Osteoblast (primary cell): ENCODE results near the gene ADCY10. TPM values are rescaled to one million over a fixed set of nuclear protein-coding genes. Genes with fewer than 3 reads are reported as not detected.

ENCODE experiments used
- DNase-seq: peaks from one replicate; pipeline ENCODE4 v3.0.0; 2011; ENCODE audit warnings: low spot score, mixed read lengths; ENCODE audit not compliant: insufficient read length; ENCODE audit errors: missing footprints
- H2AFZ ChIP-seq: 2 replicates; pipeline ENCODE4 v1.6.0; 2011; ENCODE audit warnings: mild to moderate bottlenecking, low read length
- H3K27ac ChIP-seq: 2 replicates; pipeline ENCODE4 v1.5.1; 2011; ENCODE audit warnings: mild to moderate bottlenecking, low read depth, low read length, moderate library complexity
- H3K27me3 ChIP-seq: 2 replicates; pipeline ENCODE4 v1.6.0; 2012; ENCODE audit warnings: mild to moderate bottlenecking, control low read depth, inconsistent platforms, low read length, moderate library complexity; ENCODE audit not compliant: insufficient read depth
- H3K36me3 ChIP-seq: 2 replicates; pipeline ENCODE4 v1.5.1; 2011; ENCODE audit warnings: mild to moderate bottlenecking, low read length, control low read depth, moderate library complexity; ENCODE audit not compliant: insufficient read depth
- H3K4me1 ChIP-seq: 2 replicates; pipeline ENCODE4 v1.5.1; 2011; ENCODE audit warnings: mild to moderate bottlenecking, low read length, control low read depth, moderate library complexity; ENCODE audit not compliant: insufficient read depth
- H3K4me2 ChIP-seq: 2 replicates; pipeline ENCODE4 v1.6.0; 2011; ENCODE audit warnings: mild to moderate bottlenecking, low read length; ENCODE audit not compliant: insufficient read depth
- H3K4me3 ChIP-seq: fragments of 200-600 bp; sonication (generic); 3 replicates; pipeline ENCODE4 v1.5.1; 2012; ENCODE audit warnings: mild to moderate bottlenecking, low read length, inconsistent platforms; ENCODE audit not compliant: insufficient read depth
- H3K79me2 ChIP-seq: 2 replicates; pipeline ENCODE4 v1.6.0; 2012; ENCODE audit warnings: mild to moderate bottlenecking, low read length, control low read depth, inconsistent platforms; ENCODE audit not compliant: insufficient read depth
- H3K9me3 ChIP-seq: 2 replicates; pipeline ENCODE4 v1.5.1; 2011; ENCODE audit warnings: low read depth, low read length, control low read depth
- H4K20me1 ChIP-seq: 2 replicates; pipeline ENCODE4 v1.6.0; 2012; ENCODE audit warnings: mild to moderate bottlenecking, low read length, control low read depth; ENCODE audit not compliant: insufficient read depth
- total RNA-seq: library from RNA; depleted of rRNA; stranded (reverse); fragments of >200 nt; gene quantifications from 2 replicates; pipeline ENCODE4 v1.2.3, GENCODE V29; 2012
- TF ChIP-seq, protein P1 (sequence below): IDR thresholded peaks from 2 replicates; pipeline ENCODE4 v1.5.1; 2011; ENCODE audit warnings: mild to moderate bottlenecking, low read depth, low read length, moderate library complexity; ENCODE audit errors: extremely low read depth

Gene ADCY10
- total RNA-seq, 1 donor, result 0.36 TPM

DNA sequence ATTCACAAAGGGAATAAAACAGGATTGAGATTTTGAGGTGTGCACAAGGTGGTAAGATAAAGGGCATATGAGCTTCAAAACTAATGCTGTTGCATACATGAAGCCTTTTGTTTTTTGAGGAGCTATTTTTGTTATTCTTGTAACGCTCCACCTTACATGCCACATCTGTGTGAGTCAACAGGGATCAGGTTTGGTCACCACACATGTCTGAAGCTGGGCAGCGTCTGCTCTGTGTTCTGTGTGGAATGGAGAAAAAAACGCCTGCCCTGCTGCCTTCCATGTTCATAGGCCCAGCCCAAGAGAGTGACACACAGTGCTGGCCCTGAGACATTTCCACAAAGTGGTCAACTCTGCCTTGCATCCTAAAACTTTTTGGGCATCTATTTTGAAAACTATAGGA, 124.4 kb downstream of the ADCY10 start:
- Histone ChIP-seq H3K36me3 (peaks cover 49% of the 10 kb centered on the region), H3K4me1 (peaks cover 37% of the 10 kb centered on the region), H3K4me3 (no peak overlapping the region), H3K4me2 (no peak overlapping the region), H3K9me3 (no peaks in the 10 kb centered on the region), H3K79me2 (peaks cover 5% of the 10 kb centered on the region), H3K27me3 (no peaks in the 10 kb centered on the region), H4K20me1 (no peaks in the 10 kb centered on the region), H2AFZ (no peak overlapping the region), H3K27ac (peak overlapping the region; percentile 94)
- TF ChIP-seq, protein P1, sequence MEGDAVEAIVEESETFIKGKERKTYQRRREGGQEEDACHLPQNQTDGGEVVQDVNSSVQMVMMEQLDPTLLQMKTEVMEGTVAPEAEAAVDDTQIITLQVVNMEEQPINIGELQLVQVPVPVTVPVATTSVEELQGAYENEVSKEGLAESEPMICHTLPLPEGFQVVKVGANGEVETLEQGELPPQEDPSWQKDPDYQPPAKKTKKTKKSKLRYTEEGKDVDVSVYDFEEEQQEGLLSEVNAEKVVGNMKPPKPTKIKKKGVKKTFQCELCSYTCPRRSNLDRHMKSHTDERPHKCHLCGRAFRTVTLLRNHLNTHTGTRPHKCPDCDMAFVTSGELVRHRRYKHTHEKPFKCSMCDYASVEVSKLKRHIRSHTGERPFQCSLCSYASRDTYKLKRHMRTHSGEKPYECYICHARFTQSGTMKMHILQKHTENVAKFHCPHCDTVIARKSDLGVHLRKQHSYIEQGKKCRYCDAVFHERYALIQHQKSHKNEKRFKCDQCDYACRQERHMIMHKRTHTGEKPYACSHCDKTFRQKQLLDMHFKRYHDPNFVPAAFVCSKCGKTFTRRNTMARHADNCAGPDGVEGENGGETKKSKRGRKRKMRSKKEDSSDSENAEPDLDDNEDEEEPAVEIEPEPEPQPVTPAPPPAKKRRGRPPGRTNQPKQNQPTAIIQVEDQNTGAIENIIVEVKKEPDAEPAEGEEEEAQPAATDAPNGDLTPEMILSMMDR, result no peak
- peak; percentile 56 for DNase-seq

GRCh38 chr1:167786502-167786901, 127.4 kb downstream of the ADCY10 start:
- Histone ChIP-seq H3K4me1 (peaks cover 18% of the 10 kb centered on the region), H4K20me1 (no peaks in the 10 kb centered on the region), H2AFZ (no peak overlapping the region), H3K27me3 (no peaks in the 10 kb centered on the region), H3K27ac (no peak overlapping the region), H3K79me2 (peaks cover 10% of the 10 kb centered on the region), H3K36me3 (peaks cover 64% of the 10 kb centered on the region), H3K9me3 (no peaks in the 10 kb centered on the region), H3K4me2 (no peak overlapping the region), H3K4me3 (no peak overlapping the region)
- no peak for DNase-seq
- TF ChIP-seq, protein P1, result no peak

- Histone ChIP-seq H3K27ac (no peak overlapping the region), H2AFZ (no peak overlapping the region), H3K4me2 (no peak overlapping the region), H3K36me3 (peaks cover 62% of the 10 kb centered on the region), H3K4me3 (no peak overlapping the region), H3K27me3 (no peaks in the 10 kb centered on the region), H3K9me3 (no peaks in the 10 kb centered on the region), H4K20me1 (no peaks in the 10 kb centered on the region), H3K79me2 (peaks cover 10% of the 10 kb centered on the region), H3K4me1 (peaks cover 6% of the 10 kb centered on the region)
- no peak for DNase-seq
- TF ChIP-seq, protein P1, result no peak
Measured at GRCh38 chr1:167784876-167785550, 128.9 kb downstream of the ADCY10 start.

- no peak for DNase-seq
- Histone ChIP-seq H3K36me3 (peaks cover 51% of the 10 kb centered on the region), H3K79me2 (peaks cover 10% of the 10 kb centered on the region), H3K9me3 (no peaks in the 10 kb centered on the region), H4K20me1 (no peaks in the 10 kb centered on the region), H2AFZ (no peak overlapping the region), H3K27ac (no peak overlapping the region), H3K4me3 (no peak overlapping the region), H3K4me2 (no peak overlapping the region), H3K4me1 (no peaks in the 10 kb centered on the region), H3K27me3 (no peaks in the 10 kb centered on the region)
- TF ChIP-seq, protein P1, result no peak
Measured at GRCh38 chr1:167782946-167783345, 131.0 kb downstream of the ADCY10 start.
